ENCODE data around the gene BIRC3.

Gene BIRC3

GRCh38 chr11:102378818-102379217, 61.5 kb downstream of the BIRC3 start:
- DNase-seq, result no peak

DNA sequence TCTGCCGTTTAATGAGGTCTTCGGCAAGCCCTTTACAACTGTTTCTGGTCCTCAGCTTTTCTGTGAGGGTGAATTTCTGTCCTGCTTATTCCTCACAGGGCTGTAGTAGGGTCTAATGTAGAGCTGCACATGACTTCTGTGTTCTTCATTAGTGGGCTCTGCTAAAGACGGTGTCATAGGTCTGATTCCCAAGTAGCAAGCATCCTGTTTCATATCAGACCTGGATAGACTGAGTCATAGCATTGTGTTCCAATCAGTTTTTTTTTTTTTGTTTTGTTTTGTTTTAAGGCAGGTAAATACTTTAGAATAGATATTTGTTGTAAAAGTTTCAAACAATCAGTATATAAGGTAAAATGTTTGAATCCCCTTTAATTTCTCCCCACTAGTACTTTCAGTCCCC, 65.1 kb downstream of the BIRC3 start:
- DNase-seq, result no peak

DNA sequence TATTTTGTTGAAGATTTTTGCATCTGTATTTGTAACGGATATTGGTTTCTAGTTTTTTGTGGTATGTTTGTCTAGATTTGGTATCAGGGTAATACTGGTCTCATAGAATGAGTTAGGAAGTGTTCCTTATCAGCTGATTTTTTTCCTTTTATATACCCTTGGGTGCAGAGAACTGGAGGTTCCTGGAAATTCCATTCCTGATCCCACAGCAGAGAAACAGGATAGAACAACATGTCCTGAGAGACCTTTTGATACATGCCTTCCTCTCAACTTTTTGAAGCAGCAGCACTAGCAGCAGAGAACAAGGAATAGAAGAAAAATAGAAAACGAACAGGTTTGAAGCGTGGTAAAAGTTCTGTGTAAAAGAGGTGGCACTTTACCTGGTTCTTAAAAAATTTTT, 66.6 kb downstream of the BIRC3 start:
- no peak for DNase-seq

DNA sequence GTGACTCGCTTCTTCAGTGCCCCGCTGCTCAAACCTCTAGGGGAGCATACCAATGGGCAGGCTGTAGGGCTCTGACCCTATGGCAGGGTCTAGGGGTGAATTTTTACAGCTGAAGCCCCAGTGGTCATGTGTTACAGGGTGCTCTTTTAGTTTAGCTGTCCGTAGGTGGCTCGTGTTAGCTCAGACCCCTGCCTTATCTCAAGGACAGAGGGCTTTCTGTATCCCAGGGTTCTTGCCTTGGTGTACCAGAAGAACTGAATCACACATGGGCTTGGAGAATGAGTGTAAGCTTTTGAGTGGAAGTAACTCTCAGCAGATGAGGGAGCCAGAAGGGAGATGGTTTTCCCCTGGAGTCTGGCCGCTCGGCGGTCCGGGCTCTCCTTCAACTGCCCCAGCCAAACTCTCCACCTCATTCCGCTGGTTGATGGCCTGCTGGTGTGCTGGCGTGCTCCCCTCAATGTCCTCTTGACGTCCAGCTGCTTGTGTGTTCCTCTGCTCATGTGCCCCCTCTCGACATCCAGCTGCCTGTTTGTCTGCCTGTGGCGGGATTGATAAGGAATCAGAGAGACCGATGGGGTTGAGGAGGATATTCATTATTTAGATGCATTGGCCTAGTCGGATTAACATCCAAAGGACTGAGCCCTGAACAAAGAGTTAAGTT, 67.3 kb downstream of the BIRC3 start:
- no peak for DNase-seq

GRCh38 chr11:102385085-102386007, 68.1 kb downstream of the BIRC3 start:
- DNase-seq, result no peak

- no peak for DNase-seq
Observed at GRCh38 chr11:102386136-102386734, 69.0 kb downstream of the BIRC3 start.

DNA sequence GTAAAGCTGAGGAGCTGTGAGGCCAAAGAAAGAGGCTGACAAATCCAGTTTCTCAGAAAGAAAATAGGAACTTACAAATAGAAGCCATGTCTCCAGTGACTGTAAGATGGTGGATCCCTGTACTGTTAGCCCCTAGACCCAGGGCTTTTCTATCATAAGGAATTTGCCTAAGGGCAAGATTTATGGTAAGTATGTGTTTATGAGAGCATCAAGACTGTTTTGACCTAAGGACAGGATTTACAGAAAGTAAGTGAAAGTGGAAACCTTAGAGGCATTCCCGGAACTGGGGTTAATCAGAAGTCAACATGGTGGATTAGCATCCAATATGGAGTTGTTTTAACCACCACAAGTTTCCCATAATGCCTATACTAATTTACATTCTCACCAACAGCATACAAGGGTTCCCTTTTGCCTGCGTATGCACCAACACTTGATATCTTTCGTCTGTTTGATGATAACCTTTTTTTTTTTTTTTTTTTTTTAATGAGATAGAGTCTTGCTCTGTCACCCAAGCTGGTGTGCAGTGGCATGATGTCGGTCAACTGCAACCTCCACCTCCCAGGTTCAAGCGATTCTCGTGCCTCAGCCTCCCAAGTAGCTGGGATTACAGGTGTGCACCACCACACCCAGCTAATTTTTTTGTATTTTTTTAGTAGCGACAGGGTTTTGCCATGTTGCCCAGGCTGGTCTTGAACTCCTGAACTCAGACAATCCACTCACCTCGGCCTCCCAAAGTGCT, 69.9 kb downstream of the BIRC3 start:
- no peak for DNase-seq

All from activated CD4-positive, alpha-beta T cell treated with anti-CD3 and anti-CD28 coated beads, Interleukin-2, amount 50 U/mL, for 16 hours (primary cell).